ENCODE results near the gene QSOX1.

- TF ChIP-seq CTCF (IDR thresholded peaks at IDR 0.05; ENCODE audit: insufficient read depth, low read depth, low read length): no peak
- no peak for TF ChIP-seq EZH2 (IDR thresholded peaks at IDR 0.05; ENCODE audit: insufficient read depth, low read length)
Observed at GRCh38 chr1:180167021-180167701, 12.5 kb downstream of the QSOX1 start.

Measured in astrocyte (in vitro differentiated cells and primary cell).